Renal cortex interstitium (tissue), 11 donors: ENCODE data around the gene PTPRN2. TPM values are rescaled to one million over a fixed set of nuclear protein-coding genes. Genes with fewer than 3 reads are reported as not detected.

Experiments used
- DNase-seq, 11 donors: peaks; one replicate each; pipeline ENCODE4 v3.0.0-alpha.2; 2013; ENCODE audit warnings: low read depth in 9 of 11, low spot score in 4 of 11; ENCODE audit errors: extremely low read depth in 1 of 11
- polyA plus RNA-seq, 3 donors: library from polyadenylated mRNA; unstranded; fragments of 120-200 nt; gene quantifications; one replicate each; pipeline ENCODE4 v1.2.1, GENCODE V29; 2013; ENCODE audit not compliant: insufficient read length in 3 of 3

PTPRN2 gene
- polyA plus RNA-seq, 3 donors: 6.0 to 7.7 (median 7.2) TPM

GRCh38 chr7:157555944-157556641 lies 1031.5 kb downstream of the PTPRN2 start:
- DNase-seq: no peak

- no peak for DNase-seq
Observed at GRCh38 chr7:157555313-157555712, 1032.3 kb downstream of the PTPRN2 start.

DNA sequence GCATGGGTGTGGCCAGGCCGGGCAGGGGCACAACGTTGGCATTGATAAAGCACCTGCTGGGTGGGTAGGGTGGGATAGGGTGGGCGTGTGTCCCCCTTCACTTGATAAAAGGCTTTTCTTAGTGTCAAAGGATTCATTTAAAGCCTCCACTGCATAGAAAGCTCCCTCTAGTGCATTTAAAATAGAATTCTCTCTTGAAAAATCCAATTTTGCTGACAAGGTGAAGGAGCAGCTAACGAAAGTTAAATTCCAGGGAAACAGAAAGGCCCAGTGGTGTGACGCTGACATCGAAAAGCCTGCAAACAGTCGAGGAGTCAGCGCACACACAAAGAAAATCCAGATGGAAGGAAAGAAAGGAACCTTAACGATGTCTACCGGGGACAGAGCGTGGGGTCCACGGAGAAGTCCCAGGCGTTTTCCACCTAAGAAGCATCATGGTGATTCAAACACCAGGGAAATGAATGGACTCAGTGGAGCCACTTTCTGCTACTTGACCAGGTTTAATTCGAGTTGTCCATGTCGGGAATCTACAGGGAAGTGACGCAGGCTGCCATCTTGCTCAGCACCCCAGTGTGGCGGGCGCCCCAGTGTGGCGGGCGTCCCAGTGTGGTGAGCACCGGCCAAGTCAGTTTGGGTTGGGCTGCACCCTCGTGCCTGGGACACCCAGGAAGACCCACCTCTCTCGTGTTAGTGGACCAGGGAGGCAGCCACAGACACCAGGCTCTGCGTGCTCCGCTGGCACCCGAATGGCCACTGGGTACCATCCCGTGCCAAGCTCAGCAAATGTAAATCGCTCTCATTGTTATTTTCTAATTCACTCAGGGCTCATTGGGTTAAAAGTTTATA lies 1033.0 kb downstream of the PTPRN2 start:
- no peak for DNase-seq

GRCh38 chr7:157553256-157553655 lies 1034.4 kb downstream of the PTPRN2 start:
- no peak for DNase-seq

GRCh38 chr7:157552295-157552993 lies 1035.2 kb downstream of the PTPRN2 start:
- DNase-seq: no peak

DNA sequence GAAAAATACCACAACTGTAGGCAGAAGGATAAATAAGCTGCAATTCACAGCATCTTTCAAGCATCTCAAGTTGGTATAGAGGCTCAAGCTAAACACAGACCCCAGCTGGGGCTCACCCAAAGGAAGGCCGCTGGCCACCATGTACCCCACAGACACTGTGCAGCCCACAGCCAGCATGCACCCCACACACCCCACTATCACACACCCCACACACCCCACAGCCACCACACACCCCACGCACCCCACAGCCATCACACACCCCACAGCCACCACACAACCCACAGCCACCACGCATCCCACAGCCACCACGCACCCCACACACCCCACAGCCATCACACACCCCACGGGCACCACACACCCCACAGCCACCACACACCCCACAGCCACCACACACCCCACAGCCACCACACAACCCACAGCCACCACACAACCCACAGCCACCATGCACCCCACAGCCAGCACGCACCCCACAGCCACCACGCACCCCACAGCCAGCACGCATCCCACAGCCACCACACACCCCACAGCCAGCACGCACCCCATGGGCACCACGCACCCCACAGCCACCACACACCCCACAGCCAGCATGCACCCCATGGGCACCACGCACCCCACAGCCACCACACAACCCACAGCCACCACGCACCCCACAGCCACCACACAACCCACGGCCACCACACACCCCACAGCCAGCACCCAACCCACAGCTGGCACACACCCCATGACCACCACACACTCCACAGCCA lies 1036.1 kb downstream of the PTPRN2 start:
- DNase-seq: no peak

GRCh38 chr7:157550300-157551275 lies 1037.0 kb downstream of the PTPRN2 start:
- peak in 1 of 11 donors; percentile 12 for DNase-seq

- no peak for DNase-seq
Observed at GRCh38 chr7:157549612-157550299, 1037.9 kb downstream of the PTPRN2 start.

DNA sequence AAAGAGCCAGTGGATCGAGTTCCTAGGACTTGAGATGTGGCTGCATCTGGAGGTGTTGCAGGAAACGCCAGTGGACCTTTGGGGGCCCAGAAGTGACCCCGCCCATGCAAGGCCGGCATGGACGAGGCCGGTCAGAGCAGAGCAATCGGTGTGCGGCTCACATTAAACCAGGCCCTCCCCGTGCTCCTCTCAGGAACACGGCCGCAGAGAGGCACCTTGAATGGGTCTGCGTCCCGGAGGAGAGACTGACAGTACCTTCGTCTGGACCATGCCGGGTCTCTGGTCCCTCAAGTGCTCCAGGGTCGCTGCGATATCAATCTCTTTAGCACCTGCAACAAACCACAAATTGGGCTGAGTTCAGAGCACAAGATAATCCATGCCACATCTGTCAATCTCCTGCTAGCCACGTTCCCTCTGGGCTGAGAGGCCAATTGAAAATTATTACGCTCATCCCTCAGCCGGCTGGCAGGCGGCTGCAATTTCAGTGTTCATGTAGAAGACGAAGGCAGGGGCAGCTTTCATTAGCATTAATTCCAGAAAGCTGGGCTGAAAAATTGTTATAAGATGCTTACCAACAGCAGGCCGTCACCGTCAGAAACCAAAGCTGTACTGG lies 1038.8 kb downstream of the PTPRN2 start:
- DNase-seq: no peak

DNA sequence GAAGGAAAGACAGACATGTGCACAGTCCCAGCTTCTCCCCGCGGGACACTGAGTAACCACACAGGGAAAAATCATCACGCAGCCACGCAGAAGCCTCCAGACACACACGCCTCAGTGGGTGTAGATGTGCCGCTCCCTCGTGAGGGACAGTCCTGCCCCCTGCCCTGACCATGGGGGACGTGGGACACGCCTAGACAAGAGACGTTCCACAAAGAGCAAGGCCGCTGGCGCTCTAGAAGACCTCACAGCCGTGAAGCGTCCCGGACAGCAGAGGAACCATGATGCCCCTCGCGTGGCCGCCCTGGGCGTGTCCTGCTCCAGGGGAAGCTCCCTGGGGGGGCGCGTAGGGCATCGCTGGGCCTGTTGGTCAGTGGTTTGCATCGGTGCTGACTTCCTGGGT lies 1040.0 kb downstream of the PTPRN2 start:
- no peak for DNase-seq

- DNase-seq: no peak
Observed at GRCh38 chr7:157547102-157547501, 1040.5 kb downstream of the PTPRN2 start.

DNA sequence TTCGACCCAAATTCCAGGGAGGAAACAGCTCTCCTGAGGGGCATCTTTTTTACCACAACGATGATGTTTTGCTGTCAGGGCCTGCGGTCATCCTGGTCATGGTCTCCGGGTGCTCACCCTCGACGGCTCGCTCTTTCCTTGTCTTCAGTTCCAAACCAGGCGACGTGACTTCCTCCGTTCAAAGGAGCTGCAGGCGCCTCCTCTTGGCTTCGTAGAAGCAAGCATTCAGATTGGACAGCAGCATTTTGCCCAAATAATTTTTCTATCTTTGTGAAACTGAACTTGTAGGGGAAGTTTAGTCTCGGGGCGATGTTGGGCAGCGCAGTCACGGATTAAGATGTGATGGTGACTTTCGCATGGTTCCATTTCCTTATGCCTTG lies 1042.0 kb downstream of the PTPRN2 start:
- DNase-seq: no peak

GRCh38 chr7:157544980-157545680 lies 1042.5 kb downstream of the PTPRN2 start:
- DNase-seq: no peak

DNA sequence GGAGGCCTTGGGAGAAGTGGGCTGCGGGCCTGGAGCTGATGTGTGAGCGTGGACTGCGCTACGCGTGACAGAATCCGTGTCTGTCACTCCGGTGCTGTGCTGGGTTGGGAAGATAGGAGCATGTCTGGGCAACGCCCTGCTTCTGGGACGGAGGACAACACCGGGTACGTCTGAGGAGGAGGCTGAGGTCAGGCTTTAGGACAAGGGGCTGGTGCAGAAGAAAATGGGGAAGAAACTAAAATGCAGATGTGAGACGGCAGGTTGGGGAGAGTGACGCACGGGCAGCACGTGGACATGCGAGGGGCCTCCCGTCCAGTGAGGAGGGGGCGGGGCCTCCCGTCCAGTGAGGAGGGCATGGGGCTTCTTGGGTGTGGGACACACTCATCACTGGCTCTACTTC lies 1043.4 kb downstream of the PTPRN2 start:
- no peak for DNase-seq

GRCh38 chr7:157543791-157544190 lies 1043.8 kb downstream of the PTPRN2 start:
- no peak for DNase-seq

DNA sequence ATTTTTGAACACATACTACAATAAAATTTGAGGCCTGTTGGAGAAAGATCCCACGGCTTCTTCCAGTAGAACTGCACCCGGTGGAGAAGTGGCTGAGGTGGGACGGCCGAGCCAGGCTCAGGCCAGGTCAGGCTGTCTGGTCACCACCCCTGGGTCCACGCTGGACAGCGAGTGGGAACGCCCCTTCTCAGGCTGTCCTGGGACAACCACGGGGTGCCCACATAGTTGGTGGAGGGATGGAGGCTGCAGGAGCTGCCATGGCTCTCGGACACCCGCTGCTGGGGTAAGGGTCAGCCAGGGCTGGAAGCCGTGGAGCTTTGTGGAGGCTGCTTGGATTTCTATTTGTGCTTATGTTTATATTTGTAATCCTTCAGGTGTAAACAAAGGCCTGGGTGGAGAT lies 1044.3 kb downstream of the PTPRN2 start:
- no peak for DNase-seq
